ENCODE data around the gene RPS3A.
A peak's percentile ranks its signal among the peaks of the same experiment; 100 is the strongest.
"Not testable (repeated sequence)": the region's sequence is repeated elsewhere in the genome, so short reads cannot be mapped to it uniquely, and the experiment has no call there.

Gene RPS3A

DNA sequence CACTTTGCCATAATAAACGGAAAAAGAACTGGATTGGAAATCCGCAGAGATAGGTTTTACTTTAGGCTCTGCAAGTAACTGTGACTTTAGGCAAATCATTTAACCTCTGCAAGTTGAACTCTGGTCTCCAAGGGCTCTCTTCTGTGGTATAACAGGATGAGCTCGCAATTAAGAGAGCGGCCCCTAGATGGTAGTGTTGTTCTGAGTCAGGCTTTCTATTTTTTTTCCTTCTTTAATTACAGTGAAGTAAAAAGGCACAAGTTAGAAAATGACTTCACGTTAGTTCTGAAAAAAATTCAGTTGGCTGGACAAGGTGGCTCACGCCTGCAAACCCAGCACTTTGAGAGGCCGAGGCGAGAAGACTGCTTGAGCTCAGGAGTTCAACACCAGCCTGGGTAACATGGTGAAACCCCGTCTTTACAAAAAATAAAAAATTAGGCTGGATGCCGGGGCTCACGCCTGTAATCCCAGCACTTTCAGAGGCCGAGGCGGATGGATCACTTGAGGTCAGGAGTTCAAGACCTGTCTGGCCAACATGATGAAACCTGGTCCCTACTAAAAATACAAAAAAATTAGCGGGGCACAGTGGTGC lies 18.0 kb downstream of the RPS3A start:
- peak; percentile 57 for DNase-seq

DNA sequence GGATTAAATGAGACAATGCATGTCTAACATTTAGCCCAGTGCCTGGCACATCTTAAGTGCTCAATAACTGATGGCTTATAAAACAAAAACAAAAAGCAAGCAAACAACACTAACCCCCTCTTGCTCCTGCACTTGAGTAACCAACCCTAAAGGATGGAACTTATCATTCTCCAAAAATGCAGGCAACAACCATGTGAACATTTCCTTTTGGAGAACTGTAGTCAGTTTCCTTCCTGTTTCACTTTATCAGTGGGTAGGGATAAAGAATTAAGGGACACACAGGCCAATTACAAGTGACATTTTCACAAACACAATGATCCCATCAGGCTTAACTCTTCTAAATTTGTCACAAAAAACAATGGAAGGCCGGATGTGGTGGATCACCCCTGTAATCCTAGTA lies 30.4 kb downstream of the RPS3A start:
- DNase-seq: no peak

DNA sequence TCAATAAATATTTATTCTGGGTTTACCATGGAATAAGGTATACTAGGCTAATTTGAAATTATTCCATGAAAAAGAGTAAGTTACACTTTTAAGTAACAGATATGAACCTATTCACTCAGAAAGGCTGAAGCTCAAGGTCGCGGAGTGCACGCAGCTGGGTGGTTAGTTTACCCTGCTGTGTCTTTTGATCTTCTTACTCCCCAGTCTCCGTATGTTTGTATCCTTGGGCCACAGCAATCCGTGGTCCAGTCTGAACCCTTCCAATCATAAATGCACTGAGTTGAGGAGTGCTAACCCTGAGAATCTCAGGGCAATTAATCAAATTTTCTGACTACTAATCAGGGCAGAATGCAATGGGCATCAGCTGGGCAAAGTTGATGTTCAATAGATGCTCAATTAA lies 33.9 kb downstream of the RPS3A start:
- no peak for DNase-seq

DNA sequence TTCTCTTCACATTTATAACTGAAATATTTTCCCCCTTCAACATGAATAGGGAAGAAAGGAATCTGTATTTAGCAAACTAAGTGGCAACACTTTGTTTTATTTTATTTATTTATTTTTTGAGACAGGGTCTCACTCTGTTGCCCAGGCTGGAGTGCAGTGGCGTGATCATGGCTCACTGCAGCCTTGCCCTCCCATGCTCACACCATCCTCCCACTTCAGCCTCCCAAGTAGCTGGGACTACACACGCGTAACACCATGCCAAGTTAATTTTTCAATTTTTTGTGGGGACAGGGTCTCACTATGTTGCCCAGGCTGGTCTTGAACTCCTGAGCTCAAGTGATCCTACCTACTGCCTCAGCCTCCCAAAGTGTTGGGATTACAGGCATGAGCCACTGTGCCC lies 36.6 kb downstream of the RPS3A start:
- not testable (repeated sequence) for DNase-seq

DNA sequence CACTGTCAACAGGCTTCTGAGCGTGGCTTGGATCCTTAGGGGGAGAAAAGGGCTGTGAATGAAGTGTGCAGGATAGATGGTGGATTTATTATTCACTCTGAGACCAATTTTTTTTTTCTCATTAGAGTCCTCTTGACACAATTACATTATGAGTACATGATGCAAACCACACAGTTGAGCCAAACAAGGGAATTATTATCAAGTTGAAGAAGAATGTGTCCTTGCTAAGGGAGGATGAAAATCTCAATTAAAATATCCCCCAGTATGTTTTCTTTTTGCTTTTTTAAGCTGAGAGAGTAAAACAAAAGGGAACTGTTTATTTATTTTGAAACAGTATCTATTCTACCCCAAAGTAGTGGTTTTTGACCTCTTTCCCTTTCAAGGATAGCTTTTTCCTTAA lies 40.4 kb downstream of the RPS3A start:
- DNase-seq: no peak

DNA sequence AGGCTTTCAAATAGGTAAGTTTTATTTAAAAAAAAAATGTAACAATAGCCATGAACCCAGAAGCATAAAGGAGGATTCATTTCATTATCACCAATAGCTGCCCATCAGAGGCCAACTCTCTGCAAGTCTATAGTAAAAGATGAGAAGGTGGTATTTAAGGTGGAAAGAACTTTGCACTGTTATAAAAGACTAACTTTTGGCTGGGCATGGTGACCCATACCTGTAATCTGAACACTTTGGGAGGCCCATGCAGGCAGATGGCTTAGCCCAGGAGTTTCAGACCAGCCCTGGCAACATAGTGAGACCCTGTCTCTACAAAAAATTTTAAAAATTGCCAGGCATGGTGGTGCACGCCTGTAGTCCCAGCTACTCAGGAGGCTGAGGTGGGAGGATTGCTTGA lies 43.3 kb downstream of the RPS3A start:
- DNase-seq: no peak

DNA sequence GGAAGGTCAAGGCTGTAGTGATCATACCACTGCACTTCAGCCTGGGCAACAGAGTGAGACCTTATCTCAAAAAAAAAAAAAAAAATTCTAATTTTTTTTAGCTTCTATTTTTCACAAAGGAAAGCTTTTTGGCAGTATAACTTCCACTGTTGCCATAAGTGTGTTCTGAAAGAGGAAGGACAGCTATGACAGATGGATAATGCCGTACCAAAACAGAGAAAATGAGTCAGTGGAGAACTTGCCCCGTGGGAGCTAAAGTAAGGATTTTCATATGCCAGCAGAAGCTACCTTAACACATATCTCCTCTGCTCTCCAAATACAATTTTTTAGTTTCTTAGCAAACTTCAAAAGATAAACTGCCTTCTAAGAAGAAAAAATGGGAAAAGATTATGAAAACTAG lies 43.7 kb downstream of the RPS3A start:
- DNase-seq: no peak

DNA sequence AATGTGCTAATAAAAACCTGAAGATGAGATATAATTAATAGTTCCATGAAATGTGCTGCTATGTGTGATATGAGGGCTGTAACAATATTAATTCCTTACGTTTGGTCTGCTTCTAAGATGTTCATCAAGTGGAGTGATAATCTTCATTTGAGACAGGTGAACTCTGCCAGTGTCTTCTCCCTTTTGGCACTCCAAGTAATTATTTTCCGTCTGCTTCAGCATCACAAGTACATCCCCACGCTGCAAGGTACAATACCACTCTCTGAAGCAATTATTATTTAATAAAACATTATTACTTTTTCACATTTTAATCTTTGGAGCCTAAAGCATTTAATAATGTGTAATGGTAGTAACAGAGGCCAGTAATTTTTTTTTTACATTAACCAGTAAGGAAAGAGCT lies 44.4 kb downstream of the RPS3A start:
- no peak for DNase-seq

DNA sequence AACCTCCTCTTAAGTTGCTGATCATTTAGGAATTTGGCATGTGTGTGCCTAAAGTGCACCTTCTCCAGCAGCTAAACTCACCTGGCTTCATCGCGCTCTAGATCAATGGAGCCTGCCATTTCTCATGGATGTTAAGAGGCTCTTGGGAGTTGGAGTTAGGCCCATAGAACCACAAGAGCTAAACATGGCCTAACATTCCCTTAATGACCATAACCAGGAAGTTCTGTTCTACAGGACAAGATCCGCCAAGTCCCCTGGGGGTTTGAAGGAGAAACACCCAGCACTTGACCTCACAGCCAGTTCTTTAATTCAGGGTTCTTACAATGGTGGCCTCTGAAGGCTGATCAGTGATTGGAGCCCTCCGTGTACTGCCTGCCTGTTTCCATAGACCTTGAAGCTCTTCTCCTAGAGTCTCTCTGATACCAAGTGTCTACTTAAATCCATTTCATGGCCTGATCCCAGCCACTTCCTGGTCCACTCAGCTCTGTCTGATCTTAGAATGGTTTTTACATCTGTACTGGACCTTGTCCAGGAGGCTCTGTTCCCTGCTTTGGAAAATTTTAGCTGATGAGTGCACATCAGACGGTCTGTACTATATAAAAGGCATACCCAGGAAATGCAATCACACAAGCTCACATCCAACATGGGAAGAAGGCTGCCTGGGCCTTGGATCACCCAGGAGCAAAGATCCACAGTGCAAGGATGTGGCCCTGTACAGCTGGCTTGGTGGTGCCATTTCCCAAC lies 45.1 kb downstream of the RPS3A start:
- no peak for DNase-seq

DNA sequence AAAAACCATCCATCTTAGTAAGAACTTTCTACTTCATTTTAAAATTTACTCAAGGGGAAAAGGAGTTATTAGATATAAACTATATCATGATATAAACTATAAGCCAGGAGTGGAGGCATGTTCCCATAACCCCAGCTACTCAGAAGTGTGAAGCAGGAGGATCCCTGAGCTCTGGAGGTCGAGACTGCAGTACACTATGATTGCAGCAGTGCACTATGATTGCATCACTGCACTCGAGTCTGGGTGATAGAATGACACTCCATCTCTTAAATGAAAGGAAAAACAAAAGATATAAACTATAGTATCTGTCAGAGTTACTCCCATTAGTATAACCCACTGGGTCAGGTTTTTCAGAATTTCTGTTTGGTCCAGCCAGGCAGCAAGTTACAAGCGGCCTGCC lies 47.6 kb downstream of the RPS3A start:
- no peak for DNase-seq

DNA sequence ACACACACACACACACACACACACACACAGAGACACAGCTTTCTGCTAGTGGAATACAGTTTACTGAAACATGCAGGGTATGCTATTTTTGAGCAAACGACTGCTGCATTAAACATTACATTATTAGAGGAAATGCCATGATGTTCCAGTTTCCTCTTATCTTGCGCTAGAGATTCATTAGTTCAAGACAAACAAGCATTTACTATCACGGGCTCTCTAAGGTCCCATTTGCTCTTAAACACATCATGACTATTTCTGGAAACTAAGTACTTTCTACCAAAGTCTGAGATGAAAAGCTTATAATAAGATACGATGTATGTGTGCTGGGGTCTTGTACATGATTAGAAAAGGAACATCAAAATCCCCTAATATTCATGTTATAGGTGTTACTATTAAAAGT lies 48.8 kb downstream of the RPS3A start:
- no peak for DNase-seq

DNA sequence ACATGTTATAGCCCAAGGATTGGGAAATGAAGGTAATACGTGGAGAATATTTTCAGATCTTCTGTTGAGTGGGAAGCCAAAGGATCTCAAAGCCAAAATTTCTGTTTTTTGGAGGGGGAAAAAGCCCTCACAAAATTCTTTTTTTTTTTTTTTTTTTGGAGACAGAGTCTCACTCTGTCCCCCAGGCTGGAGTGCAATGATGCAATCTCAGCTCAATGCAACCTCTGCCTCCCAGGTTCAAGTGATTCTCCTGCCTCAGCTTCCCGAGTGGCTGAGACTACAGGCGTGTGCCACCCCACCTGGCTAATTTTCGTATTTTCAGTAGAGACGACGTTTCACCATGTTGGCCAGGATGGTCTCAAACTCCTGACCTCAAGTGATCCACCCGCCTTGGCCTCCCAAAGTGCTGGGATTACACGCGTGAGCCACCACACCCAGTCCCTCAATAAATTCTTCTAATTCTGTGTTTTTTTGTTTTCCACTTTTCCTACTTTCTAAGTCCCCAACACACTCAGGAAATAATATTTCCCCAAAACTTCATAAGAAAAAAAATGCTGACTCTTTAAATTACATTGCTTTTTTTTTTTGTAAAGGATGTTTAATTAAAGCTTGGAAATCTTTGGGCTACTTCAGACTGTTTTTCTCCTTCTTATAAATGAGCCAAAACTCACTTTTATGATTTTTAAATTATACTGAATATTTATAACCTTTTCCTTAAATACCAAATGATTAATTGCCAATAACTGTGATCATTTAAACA lies 51.6 kb downstream of the RPS3A start:
- no peak for DNase-seq

DNA sequence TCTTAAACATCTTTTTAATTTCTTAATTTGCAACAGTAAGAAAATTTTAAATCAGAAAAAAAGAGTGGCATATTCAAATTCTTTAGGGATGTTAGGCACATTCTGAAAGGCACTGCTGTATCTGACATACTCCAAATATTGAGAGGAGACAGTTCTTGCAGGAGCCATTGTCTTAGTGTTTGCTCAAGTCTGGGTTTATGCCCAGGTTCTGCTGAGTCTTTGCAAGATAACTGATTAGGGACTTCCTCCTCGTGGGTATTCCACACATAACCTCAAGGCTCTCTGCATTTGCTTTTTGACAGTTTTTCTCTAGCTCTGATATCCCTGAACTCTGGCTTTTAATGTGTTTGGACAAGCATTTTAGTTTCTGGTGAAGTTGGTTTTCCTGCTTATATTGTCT lies 52.6 kb downstream of the RPS3A start:
- DNase-seq: no peak

DNA sequence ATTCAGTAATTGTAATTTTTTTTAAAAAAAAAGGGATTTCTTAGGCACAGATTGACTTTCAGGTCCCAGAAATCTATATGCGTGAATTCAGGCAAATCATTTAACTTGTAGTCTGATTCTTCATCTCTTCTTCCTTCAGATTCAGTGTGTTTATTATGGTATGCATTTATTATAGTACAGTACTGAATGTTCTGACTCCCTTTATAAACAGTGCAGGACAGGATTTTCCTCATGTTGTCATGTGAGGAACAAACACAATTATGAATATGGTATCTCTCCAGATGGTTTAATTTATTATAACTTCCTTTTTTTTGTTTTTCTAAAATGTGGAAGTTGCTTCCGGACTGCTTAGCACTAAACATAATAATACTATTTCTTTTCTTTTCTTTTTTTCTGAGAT lies 54.2 kb downstream of the RPS3A start:
- no peak for DNase-seq

Data from fibroblast of skin of abdomen (primary cell).